Measurements from ENCODE around the gene ANTXR1.

Gene ANTXR1

DNA sequence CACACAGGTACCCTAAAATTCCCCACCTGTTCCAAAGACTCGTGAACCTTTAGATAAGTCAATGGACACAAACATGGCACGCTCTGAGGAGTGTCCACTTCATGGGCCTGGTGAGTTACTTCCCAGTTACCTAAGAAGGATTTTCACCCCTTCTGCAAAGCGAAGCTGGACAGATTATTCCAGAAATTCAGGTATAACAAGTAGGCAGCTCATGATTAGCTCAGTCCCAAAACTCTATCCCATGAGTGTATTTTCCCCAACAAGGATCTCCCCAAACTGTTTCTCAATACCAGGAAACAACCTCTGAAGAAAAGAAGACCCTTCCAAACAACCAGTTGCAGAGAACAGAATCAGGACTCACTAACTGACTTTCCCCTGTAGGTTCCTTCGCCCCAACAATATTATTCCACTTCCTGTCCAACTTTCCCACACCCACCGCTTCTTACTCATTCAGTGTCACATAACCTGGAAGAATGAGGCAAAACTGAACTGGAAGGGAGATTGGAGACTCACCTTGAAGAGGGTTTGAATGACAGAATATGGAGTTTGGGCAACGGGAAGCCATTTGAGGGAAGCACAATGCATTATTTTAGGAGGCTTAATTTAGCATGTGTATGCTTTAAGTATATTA, 120.1 kb downstream of the ANTXR1 start:
- TF ChIP-seq, protein P1, sequence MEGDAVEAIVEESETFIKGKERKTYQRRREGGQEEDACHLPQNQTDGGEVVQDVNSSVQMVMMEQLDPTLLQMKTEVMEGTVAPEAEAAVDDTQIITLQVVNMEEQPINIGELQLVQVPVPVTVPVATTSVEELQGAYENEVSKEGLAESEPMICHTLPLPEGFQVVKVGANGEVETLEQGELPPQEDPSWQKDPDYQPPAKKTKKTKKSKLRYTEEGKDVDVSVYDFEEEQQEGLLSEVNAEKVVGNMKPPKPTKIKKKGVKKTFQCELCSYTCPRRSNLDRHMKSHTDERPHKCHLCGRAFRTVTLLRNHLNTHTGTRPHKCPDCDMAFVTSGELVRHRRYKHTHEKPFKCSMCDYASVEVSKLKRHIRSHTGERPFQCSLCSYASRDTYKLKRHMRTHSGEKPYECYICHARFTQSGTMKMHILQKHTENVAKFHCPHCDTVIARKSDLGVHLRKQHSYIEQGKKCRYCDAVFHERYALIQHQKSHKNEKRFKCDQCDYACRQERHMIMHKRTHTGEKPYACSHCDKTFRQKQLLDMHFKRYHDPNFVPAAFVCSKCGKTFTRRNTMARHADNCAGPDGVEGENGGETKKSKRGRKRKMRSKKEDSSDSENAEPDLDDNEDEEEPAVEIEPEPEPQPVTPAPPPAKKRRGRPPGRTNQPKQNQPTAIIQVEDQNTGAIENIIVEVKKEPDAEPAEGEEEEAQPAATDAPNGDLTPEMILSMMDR (IDR thresholded peaks at IDR 0.05; ENCODE audit: insufficient read depth, low read depth, low read length, missing control alignments), result no peak
- DNase-seq (ENCODE audit: low read depth), result peak; percentile 88
- no peak overlapping the region for H3K4me3 ChIP-seq (ENCODE audit: low read length)

DNA sequence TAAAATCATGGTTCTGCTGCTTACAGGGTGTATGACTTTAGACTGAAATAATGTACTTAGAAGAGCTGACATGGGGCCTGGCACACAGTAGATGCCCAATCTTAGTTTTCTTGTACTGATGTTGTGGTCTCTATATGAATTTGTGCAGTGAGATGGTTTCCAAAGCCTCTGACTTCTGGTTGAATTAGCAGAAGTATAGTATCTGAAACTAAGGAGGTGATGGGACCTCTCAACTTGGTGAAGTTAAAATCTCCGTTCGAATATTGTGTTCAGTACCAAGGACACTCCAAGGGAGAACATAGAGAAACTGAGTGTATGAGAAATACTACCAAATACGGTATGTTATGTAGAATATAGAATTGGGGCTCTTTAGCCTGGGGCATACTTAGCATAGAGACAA, 120.9 kb downstream of the ANTXR1 start:
- no peak overlapping the region for H3K4me3 ChIP-seq (ENCODE audit: low read length)
- TF ChIP-seq, protein P1 (IDR thresholded peaks at IDR 0.05; ENCODE audit: insufficient read depth, low read depth, low read length, missing control alignments), result no peak
- no peak for DNase-seq (ENCODE audit: low read depth)

DNA sequence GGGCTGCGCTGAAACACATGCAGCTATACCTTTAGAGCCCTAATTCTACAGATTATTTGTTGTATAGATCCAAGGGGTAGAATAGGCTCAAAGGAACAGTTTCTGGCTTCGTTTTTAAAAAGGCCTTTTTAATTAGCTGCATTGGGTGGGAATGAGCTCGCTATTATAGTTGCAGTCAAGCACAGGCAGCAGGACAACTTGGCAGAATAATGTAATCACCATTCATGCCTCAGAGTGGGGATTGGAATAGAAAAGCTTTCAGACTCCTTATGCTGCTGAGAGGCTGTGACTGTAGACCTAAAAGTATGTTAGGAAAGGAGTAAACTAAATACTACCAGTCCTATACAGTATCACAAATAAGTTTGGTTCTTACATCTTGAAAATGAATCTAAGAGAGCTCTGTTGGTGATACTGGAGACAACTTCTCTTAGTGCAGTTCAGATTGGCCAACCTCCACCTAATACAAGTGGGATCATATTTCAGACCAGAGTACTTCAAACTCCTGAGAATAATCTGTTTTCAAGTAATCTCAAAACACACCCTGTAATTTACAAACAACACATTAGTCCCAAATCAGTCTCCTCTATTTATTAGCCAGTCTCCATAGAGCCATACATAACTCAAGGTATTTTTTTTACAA, 121.4 kb downstream of the ANTXR1 start:
- TF ChIP-seq, protein P1 (IDR thresholded peaks at IDR 0.05; ENCODE audit: insufficient read depth, low read depth, low read length, missing control alignments), result no peak
- H3K4me3 ChIP-seq (ENCODE audit: low read length), result no peak overlapping the region
- DNase-seq (ENCODE audit: low read depth), result no peak

DNA sequence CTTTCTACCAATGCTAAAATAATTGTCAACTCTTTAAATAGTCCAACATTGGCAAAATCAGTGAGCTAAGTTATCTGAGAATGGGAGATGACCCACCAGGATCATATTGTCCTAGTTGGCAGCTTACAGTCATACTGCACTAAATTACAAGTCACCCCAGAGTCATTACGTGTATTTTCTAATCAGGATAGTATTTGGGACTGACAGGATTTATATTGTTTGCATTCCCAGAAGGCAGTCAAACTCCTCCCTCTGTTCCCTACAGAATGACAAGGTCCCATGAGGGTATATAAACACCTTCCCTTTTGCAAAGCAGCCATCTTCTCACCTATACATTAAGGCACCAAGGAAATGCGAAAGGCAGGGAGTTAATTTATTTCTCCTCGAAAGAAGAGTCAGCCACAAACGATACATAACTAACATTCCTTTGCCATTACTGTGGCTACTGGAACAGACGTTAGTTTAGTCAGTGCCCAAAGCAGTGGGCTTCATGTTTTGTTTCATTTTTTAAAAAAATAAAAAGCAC, 125.3 kb downstream of the ANTXR1 start:
- TF ChIP-seq, protein P1 (IDR thresholded peaks at IDR 0.05; ENCODE audit: insufficient read depth, low read depth, low read length, missing control alignments), result no peak
- DNase-seq (ENCODE audit: low read depth), result peak; percentile 71
- H3K4me3 ChIP-seq (ENCODE audit: low read length), result no peak overlapping the region

DNA sequence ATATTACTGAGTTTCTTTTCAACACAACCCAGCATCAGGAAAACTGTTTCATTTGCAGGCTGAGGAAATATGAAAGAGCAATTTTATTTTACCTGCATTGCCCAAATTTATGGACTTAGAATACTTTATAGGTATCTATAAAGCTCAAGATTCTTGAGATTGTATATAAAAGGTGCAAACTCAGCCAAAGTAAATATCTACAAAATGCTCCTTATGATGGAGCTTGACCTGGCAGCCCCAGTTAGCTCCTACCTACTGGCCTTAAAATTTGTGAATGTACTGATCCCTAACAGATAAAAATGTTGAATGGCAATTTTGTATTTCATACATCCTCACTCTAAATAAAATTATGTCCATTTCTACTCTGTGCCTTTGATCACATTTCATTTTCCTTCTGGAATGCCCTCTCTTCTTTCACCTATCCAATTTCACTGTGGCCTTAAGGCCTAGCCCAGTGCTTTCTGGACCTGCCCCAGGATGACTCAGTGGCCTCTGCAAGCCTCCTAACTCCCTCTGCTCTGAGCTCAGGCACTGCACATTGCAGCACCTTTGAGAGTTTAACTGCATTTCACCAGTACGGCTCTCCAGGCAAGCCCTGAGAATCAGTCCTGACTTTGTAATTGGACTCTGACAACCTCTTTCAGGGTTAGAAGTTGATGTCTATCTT, 125.9 kb downstream of the ANTXR1 start:
- DNase-seq (ENCODE audit: low read depth), result peak; percentile 90
- TF ChIP-seq, protein P1 (IDR thresholded peaks at IDR 0.05; ENCODE audit: insufficient read depth, low read depth, low read length, missing control alignments), result no peak
- H3K4me3 ChIP-seq (ENCODE audit: low read length), result no peak overlapping the region

DNA sequence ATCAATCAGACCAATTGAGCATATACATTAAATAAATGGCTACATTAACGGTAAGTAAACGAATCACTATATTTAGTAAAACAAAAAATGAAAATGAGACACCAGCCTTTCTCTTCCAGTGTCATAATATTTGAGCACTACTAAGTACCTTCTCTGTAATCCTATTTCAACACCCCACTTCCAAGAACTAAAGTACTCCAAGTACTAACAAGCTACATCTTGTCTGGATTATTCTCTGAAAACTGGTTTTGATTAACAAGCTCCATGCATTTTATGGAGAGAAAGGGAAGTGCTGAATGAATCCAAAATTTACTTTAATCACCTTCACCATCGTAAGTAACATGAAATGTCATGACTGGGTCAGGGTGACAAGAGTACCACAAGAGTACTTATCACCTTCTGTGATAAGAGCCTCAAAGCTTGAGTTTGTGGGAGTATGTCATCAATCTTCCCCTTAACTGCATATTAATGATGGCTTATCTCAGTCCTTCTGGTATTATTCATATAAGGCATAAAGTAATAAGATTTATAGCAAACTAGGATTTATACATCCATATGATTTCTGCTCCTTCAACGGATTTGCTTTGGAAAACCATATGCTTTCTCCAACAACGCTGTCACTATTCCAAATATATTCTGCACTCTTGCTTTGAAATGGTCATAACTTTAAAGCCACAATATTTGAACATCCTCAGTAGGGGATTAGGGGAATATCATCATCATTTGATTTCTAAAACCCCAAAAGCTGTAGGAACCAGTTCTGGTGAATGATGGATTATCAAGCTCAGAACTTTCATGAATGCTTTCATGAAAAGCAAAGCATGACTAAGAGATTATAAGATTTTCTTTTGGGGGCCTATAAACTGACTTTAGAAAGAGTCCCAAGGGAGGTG, 127.0 kb downstream of the ANTXR1 start:
- peak; percentile 79 for DNase-seq (ENCODE audit: low read depth)
- no peak overlapping the region for H3K4me3 ChIP-seq (ENCODE audit: low read length)
- TF ChIP-seq, protein P1 (IDR thresholded peaks at IDR 0.05; ENCODE audit: insufficient read depth, low read depth, low read length, missing control alignments), result no peak

All from epithelial cell of esophagus (primary cell).